GM19468 (cell line): Measurements from ENCODE around the gene EDC3.
"Not testable (repeated sequence)": the region's sequence is repeated elsewhere in the genome, so short reads cannot be mapped to it uniquely, and the experiment has no call there.

Experiments
- ATAC-seq: cut with Tn5 transposase; IDR thresholded peaks from one replicate; pipeline ENCODE4 v1.9.1; 2021; ENCODE audit warnings: mild to moderate bottlenecking, moderate library complexity, moderate number of reproducible peaks; ENCODE audit not compliant: unreplicated experiment; ENCODE audit errors: extremely low read depth

The EDC3 gene

DNA sequence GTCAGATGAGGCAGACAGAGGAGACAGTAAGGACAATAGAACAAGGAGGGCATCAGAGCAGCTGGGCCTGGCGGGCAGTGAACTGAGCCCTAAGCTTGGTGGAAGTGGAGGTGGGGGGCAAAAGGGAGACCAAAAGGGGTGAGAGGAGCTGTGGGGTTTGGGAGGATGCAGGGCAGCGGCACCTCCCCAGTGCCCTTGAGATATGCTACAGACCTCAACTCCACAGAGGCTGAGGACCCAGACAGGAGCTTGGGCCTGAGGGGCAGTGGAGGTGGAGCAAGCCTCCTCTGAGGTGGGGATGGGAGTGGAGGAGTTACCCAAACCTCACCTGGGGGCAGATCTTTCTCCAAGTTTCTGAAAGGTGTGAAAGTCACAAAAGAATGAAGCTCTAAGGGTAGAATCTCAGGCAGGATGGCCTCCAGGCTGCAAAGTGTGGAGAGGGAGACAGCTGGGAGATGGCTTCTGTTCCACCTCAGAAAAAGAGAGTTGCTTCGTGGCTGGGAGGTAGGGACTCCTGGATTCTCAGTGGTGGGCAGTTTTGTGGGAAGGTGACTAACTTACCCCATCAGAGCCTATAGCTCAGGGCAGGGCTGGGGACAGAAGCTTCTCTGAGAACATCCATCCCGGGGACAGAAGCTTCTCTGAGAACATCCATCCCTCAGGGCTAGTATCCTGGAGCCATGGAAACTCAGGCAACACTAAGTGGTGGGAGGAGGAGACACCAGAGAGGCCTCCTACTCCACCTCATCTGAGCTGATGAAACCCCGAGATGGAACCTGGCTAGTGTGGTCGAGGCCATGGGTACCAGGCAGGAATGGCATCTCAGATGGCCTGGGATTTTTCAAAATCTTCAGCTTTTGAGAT lies 82.5 kb downstream of the EDC3 start:
- no peak for ATAC-seq

DNA sequence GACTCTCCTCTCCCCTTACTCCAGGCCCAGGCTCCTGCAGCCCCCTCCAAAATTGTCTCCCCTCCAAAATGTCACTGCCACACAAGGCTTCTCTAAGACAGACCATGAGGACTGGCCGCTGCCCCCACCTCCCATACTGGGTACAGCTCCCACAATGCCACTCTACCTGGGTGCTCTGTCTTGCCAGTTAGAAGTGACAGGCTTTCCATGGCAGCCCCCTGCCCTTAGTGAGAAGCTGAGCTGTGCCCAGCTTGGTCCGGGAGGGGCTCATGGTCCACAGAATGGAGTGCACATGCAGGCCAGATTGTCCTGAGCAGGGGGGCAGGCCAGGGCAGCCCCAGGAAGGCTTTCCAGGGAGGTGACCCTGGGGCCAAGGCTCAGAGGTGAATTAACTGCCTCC lies 83.1 kb downstream of the EDC3 start:
- ATAC-seq: no peak

- no peak for ATAC-seq
Observed at GRCh38 chr15:74611834-74612233, 84.0 kb downstream of the EDC3 start.

DNA sequence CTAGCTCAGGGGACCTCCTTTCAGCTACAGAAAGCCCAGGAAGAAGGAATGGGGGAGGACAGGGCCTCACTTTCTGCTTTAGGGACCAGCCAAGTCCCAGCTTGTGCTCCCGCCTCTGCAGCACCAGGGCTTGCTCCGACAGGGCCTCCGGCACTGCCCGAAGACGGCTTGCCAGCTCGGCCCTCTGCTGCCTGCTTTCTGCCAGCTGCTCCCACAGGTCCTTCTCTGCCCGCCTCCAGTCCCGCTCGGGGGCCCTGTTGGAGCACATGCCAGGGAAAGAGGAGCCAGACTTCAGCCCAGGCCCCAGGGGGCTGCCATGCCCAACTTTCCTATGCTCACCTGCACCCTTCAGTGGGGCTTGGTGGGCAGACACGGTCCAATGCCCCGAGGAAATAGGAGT lies 84.5 kb downstream of the EDC3 start:
- ATAC-seq: no peak

GRCh38 chr15:74610302-74610951 lies 85.4 kb downstream of the EDC3 start:
- ATAC-seq: no peak

DNA sequence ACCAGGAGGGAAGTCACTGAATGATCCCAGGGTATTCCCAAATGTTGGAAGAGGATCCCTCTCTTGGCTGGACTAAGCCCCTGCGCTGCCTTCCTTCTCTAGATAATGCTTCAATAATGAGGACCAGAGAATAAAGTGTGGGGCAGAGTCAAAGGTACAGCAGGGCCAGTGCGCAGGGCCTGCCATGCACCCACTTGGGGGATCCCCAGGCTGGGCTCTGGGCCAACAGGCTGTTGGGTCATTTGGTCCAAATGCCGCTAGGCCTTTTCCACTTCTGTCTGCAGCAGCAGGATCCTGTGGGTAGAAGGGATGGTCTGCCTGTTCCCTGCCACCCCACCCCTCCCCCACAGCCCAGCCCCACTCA lies 85.9 kb downstream of the EDC3 start:
- ATAC-seq: no peak

- ATAC-seq: no peak
Observed at GRCh38 chr15:74608786-74609185, 87.0 kb downstream of the EDC3 start.

DNA sequence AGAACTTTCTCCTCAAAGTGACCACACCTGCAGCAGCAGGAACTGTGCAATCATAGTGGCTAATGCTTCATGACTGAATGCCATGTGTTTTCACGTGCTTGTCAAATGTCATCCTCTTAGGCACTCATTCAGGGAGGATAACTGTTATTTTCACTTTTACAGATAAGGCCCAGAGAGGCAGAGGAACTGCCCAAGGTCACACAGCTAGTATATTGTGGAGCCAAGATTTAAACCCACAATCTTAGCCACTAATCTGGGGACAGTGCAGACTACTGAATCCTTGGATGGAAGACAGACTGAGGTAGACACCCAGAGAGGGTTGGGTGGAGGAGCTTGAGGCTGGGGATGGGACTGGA lies 90.1 kb downstream of the EDC3 start:
- ATAC-seq: no peak

DNA sequence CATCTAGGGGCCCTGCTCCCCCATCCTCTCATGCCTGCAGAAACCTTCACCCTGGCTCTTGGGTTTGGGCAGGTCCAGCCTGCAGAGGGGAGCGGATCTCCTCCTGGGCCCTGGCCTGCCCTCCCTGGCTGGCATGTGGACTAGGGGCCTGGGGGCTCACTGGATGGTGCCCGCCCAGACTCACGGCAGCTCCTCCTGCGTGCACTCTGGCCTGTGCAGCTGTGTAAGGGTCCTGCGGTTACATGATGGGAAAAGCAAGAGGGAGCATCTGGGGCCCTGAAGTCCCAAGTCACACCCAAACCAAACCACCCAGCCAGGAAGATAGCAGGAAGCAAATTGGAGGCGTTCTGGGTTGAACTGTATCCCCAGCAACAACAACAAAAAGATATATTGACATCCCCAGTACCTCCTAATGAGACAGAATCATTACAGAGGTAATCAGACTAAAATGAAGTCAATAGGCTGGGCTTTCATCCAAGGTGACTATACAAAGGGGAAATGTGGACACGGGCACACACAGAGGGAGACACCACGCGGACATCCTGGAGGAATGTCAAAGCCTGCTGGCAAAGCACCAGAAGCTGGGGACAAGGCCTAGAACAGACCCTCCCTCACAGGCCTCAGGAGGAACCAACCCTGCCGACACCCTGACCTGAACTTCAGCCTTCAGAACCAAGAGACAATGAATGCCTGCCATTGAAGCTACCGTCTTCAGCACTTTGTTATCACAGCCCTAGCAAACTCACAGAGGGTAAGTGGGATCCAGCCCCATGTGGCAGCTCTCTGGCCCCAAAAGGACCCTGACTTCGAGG lies 90.6 kb downstream of the EDC3 start:
- no peak for ATAC-seq

- no peak for ATAC-seq
Observed at GRCh38 chr15:74603789-74604705, 91.8 kb downstream of the EDC3 start.

GRCh38 chr15:74603026-74603788 lies 92.6 kb downstream of the EDC3 start:
- ATAC-seq: no peak

DNA sequence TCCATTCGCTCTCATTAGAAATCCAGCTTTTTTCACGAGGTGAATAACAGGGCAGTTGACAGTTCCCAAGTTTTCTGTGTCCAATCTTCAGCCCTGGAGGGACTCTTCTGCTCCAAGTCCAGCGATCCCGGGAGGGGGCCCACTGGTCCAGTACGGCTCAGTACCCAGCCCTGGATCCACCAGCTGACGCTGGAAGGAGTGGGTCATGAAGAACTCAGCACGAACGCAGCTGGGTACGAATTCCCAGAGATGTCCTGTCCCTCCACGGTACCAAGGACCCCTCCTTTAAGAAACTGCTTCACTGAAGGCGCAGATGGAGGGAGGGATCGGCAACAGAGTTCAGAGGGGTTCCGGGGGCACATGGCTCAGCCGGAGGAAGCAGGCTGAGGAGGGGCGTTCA lies 96.7 kb downstream of the EDC3 start:
- no peak for ATAC-seq

DNA sequence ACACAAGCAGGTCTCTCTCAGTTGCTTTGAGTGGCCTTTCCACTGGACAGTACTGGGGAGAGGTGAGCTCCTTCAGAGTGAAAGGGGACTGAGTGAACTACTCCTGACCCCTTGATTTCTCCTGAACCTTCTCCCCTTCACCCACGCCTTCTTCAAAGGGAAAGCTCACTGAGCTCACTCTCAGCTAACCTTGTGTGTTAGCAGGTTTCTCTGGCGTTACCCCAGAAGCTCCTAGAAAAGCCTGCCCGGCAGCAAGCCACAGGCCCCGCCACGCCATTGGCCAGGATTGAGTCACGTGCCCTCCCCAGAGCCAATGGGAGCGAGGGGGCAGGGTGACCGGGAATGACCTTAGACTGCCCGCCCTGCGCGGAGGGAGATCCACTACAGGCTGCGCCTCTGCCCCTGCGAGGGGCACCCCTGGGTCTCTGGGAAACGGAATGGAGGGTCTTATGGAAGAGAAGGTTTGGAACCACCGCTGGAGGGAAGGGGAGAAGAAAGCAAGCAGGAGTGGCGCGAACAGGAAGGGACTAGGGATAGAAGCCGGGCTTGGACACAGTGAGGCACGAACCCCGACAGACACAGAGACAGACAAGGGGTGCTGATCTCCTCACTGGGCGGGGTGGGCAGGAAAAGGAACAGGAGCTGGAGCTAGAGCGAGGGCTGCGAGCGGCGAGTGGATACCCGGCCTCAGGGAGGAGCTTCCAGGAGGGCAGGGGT lies 97.5 kb downstream of the EDC3 start:
- ATAC-seq: peak; percentile 68

DNA sequence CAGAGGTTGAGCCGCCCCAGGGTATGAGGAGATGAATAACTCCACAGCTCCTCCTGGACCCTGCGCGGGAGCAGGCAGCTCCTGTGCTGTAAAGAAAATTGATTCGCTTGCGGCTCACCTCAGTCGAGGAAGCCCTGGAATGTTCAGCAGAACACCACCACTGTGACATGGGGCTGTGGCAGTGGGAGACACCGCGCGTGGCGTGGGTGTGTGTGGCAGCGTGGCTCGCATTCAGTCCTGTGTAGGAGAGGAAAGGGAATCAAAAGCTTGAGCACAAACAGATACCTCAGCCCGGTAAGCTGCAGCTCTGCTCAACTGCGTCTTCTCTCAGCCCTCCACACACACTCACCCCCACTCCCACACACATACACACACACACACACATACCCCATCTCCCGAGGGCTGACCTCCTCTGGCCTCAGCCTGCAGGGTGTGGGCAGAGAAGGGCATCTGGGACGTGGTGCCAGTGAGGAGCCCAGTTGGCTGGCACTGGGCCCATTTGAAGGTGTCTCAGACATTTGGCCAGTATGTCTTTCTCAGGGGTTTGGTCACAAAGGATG lies 98.6 kb downstream of the EDC3 start:
- ATAC-seq: not testable (repeated sequence)

- not testable (repeated sequence) for ATAC-seq
Observed at GRCh38 chr15:74596736-74597135, 99.1 kb downstream of the EDC3 start.

GRCh38 chr15:74595271-74595670 lies 100.6 kb downstream of the EDC3 start:
- no peak for ATAC-seq

- ATAC-seq: no peak
Observed at GRCh38 chr15:74594455-74594854, 101.4 kb downstream of the EDC3 start.

GRCh38 chr15:74593122-74593521 lies 102.7 kb downstream of the EDC3 start:
- ATAC-seq: no peak
